Measurements from ENCODE around the gene LVRN. TPM values are rescaled to one million over a fixed set of nuclear protein-coding genes. Genes with fewer than 3 reads are reported as not detected.

LVRN gene
- total RNA-seq, 4 donors from 2014 or later = 3.0 to 5.5 (median 4.4) TPM

GRCh38 chr5:116011046-116011445 is 48.8 kb downstream of the LVRN start:
- Histone ChIP-seq H3K27me3 (no peaks in the 10 kb centered on the region), H3K4me3 (no peak overlapping the region), H3K36me3 (no peaks in the 10 kb centered on the region), H3K9me3 (no peaks in the 10 kb centered on the region), H3K4me1 (no peaks in the 10 kb centered on the region), H3K27ac (no peak overlapping the region)
- TF ChIP-seq EP300 (IDR thresholded peaks at IDR 0.05) (no peak), POLR2A (IDR thresholded peaks at IDR 0.05) (no peak), CTCF (IDR thresholded peaks at IDR 0.05) (no peak), POLR2AphosphoS5 (IDR thresholded peaks at IDR 0.05) (no peak)
- ATAC-seq = no peak

GRCh38 chr5:116013207-116013785 is 51.0 kb downstream of the LVRN start:
- Histone ChIP-seq H3K36me3 (no peaks in the 10 kb centered on the region), H3K27ac (peak overlapping the region in 3 of 4 donors; percentile 1 to 21 (median 5)), H3K27me3 (no peaks in the 10 kb centered on the region), H3K4me1 (no peaks in the 10 kb centered on the region), H3K9me3 (no peaks in the 10 kb centered on the region), H3K4me3 (no peak overlapping the region)
- peak; percentile 75 for ATAC-seq
- WGBS, 2 donors (ENCODE audit: low coverage in 1 of 2) = 22 to 60% methylated on average over 5 of the region's 6 CpGs
- TF ChIP-seq POLR2AphosphoS5 (IDR thresholded peaks at IDR 0.05) (no peak), CTCF (IDR thresholded peaks at IDR 0.05) (no peak), POLR2A (IDR thresholded peaks at IDR 0.05) (no peak), EP300 (IDR thresholded peaks at IDR 0.05) (no peak)

- H3K4me3 ChIP-seq = no peak overlapping the region
- H3K27ac ChIP-seq = peak overlapping the region in 3 of 4 donors; percentile 1 to 21 (median 5)
- no peak for ATAC-seq
Measured at GRCh38 chr5:116013936-116014335, 51.7 kb downstream of the LVRN start.

GRCh38 chr5:116023619-116024018 is 61.3 kb downstream of the LVRN start:
- no peak for ATAC-seq
- Histone ChIP-seq H3K27me3 (no peaks in the 10 kb centered on the region), H3K36me3 (no peaks in the 10 kb centered on the region), H3K27ac (no peak overlapping the region), H3K9me3 (no peaks in the 10 kb centered on the region), H3K4me3 (no peak overlapping the region), H3K4me1 (no peaks in the 10 kb centered on the region)
- TF ChIP-seq CTCF (IDR thresholded peaks at IDR 0.05) (no peak), EP300 (IDR thresholded peaks at IDR 0.05) (no peak), POLR2A (IDR thresholded peaks at IDR 0.05) (no peak), POLR2AphosphoS5 (IDR thresholded peaks at IDR 0.05) (no peak)

More at GRCh38 chr5:116013936-116014335, 51.7 kb downstream of the LVRN start:
- Histone ChIP-seq H3K9me3 (no peaks in the 10 kb centered on the region), H3K4me1 (no peaks in the 10 kb centered on the region), H3K27me3 (no peaks in the 10 kb centered on the region), H3K36me3 (no peaks in the 10 kb centered on the region)
- no peak for TF ChIP-seq POLR2AphosphoS5 (IDR thresholded peaks at IDR 0.05)
- TF ChIP-seq POLR2A (IDR thresholded peaks at IDR 0.05) = no peak
- TF ChIP-seq EP300 (IDR thresholded peaks at IDR 0.05) = no peak
- no peak for TF ChIP-seq CTCF (IDR thresholded peaks at IDR 0.05)

- no peaks in the 10 kb centered on the region for H3K4me1 ChIP-seq
Measured at GRCh38 chr5:116025866-116026265, 63.6 kb downstream of the LVRN start.

More at GRCh38 chr5:116025866-116026265, 63.6 kb downstream of the LVRN start:
- H3K27me3 ChIP-seq = no peaks in the 10 kb centered on the region
- TF ChIP-seq POLR2A (IDR thresholded peaks at IDR 0.05) = no peak
- TF ChIP-seq POLR2AphosphoS5 (IDR thresholded peaks at IDR 0.05) = no peak
- TF ChIP-seq EP300 (IDR thresholded peaks at IDR 0.05) = no peak
- no peak for TF ChIP-seq CTCF (IDR thresholded peaks at IDR 0.05)
- 36 to 50% methylated on average over 1 of the region's 1 CpG for whole genome bisulfite sequencing, 2 donors (ENCODE audit: low coverage in 1 of 2)
- H3K27ac ChIP-seq = no peak overlapping the region
- H3K36me3 ChIP-seq = no peaks in the 10 kb centered on the region
- ATAC-seq = no peak
- no peak overlapping the region for H3K4me3 ChIP-seq
- no peaks in the 10 kb centered on the region for H3K9me3 ChIP-seq

Measured in gastroesophageal sphincter (tissue), 4 donors.